ENCODE measurements around the gene ZNF672. TPM values are rescaled to one million over a fixed set of nuclear protein-coding genes. Genes with fewer than 3 reads are reported as not detected.

ZNF672 gene
- total and polyA plus RNA-seq, 2 of the 13 experiments (the other 11 are each of a cell fraction or from before 2014, with no cell fraction given) = 17.2 to 22.9 TPM

- TF ChIP-seq GZF1 (CRISPR knock-in tag; IDR thresholded peaks at IDR 0.05) = peak; percentile 64; the same call in 1 of the 2 replicates
- TF ChIP-seq, protein P1, sequence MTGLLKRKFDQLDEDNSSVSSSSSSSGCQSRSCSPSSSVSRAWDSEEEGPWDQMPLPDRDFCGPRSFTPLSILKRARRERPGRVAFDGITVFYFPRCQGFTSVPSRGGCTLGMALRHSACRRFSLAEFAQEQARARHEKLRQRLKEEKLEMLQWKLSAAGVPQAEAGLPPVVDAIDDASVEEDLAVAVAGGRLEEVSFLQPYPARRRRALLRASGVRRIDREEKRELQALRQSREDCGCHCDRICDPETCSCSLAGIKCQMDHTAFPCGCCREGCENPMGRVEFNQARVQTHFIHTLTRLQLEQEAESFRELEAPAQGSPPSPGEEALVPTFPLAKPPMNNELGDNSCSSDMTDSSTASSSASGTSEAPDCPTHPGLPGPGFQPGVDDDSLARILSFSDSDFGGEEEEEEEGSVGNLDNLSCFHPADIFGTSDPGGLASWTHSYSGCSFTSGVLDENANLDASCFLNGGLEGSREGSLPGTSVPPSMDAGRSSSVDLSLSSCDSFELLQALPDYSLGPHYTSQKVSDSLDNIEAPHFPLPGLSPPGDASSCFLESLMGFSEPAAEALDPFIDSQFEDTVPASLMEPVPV (CRISPR knock-in tag; IDR thresholded peaks at IDR 0.05) = peak; percentile 83
- TF ChIP-seq FOXP1 (IDR thresholded peaks at IDR 0.05) = no peak
- peak; percentile 34; the same call in 1 of the 2 replicates for TF ChIP-seq FOXP1 (CRISPR knock-in tag; IDR thresholded peaks at IDR 0.05)
- no peak for TF ChIP-seq PATZ1 (CRISPR knock-in tag; IDR thresholded peaks at IDR 0.05)
- TF ChIP-seq ZNF841 (CRISPR knock-in tag; IDR thresholded peaks at IDR 0.05; ENCODE audit: borderline replicate concordance) = no peak
- no peak for TF ChIP-seq HDAC6 (IDR thresholded peaks at IDR 0.05; ENCODE audit: low read depth, low read length)
- TF ChIP-seq KLF9 (CRISPR knock-in tag; IDR thresholded peaks at IDR 0.05; ENCODE audit: low read depth) = no peak; the same call in 1 of the 2 replicates
- TF ChIP-seq, protein P2, sequence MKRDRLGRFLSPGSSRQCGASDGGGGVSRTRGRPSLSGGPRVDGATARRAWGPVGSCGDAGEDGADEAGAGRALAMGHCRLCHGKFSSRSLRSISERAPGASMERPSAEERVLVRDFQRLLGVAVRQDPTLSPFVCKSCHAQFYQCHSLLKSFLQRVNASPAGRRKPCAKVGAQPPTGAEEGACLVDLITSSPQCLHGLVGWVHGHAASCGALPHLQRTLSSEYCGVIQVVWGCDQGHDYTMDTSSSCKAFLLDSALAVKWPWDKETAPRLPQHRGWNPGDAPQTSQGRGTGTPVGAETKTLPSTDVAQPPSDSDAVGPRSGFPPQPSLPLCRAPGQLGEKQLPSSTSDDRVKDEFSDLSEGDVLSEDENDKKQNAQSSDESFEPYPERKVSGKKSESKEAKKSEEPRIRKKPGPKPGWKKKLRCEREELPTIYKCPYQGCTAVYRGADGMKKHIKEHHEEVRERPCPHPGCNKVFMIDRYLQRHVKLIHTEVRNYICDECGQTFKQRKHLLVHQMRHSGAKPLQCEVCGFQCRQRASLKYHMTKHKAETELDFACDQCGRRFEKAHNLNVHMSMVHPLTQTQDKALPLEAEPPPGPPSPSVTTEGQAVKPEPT (CRISPR knock-in tag; IDR thresholded peaks at IDR 0.05; ENCODE audit: low read depth) = no peak
- 0 out of 2 replicates have a peak, but pooled peaks have one; percentile 48 for TF ChIP-seq SALL2 (CRISPR knock-in tag; IDR thresholded peaks at IDR 0.05)
- no peak; the same call in 1 of the 2 replicates for TF ChIP-seq ZBTB3 (CRISPR knock-in tag; IDR thresholded peaks at IDR 0.05; ENCODE audit: borderline replicate concordance, low read depth)
- no peak for TF ChIP-seq SYNCRIP (IDR thresholded peaks at IDR 0.05; ENCODE audit: insufficient read depth, low read depth, low read length)
- peak; percentile 17 for TF ChIP-seq IKZF4 (CRISPR knock-in tag; IDR thresholded peaks at IDR 0.05; ENCODE audit: borderline replicate concordance, low read depth, not compliant biosample characterization)
- TF ChIP-seq ARID2 (CRISPR knock-in tag; IDR thresholded peaks at IDR 0.05; ENCODE audit: borderline replicate concordance) = no peak; the same call in 1 of the 2 replicates
- TF ChIP-seq, protein P3, sequence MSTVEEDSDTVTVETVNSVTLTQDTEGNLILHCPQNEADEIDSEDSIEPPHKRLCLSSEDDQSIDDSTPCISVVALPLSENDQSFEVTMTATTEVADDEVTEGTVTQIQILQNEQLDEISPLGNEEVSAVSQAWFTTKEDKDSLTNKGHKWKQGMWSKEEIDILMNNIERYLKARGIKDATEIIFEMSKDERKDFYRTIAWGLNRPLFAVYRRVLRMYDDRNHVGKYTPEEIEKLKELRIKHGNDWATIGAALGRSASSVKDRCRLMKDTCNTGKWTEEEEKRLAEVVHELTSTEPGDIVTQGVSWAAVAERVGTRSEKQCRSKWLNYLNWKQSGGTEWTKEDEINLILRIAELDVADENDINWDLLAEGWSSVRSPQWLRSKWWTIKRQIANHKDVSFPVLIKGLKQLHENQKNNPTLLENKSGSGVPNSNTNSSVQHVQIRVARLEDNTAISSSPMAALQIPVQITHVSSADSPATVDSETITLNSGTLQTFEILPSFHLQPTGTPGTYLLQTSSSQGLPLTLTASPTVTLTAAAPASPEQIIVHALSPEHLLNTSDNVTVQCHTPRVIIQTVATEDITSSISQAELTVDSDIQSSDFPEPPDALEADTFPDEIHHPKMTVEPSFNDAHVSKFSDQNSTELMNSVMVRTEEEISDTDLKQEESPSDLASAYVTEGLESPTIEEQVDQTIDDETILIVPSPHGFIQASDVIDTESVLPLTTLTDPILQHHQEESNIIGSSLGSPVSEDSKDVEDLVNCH (CRISPR knock-in tag; IDR thresholded peaks at IDR 0.05) = no peak
- TF ChIP-seq MTA1 (CRISPR knock-in tag; IDR thresholded peaks at IDR 0.05; ENCODE audit: borderline replicate concordance) = peak; percentile 74; the same call in 1 of the 2 replicates
- TF ChIP-seq TBX2 (CRISPR knock-in tag; IDR thresholded peaks at IDR 0.05; ENCODE audit: borderline replicate concordance) = peak; percentile 74
- peak; percentile 28 for TF ChIP-seq SRSF1 (optimal IDR thresholded peaks at IDR 0.05; ENCODE audit: low read depth, low read length)
- no peak for TF ChIP-seq NCOR1 (IDR thresholded peaks at IDR 0.05; ENCODE audit: borderline replicate concordance, low read length)
- TF ChIP-seq, protein P4, sequence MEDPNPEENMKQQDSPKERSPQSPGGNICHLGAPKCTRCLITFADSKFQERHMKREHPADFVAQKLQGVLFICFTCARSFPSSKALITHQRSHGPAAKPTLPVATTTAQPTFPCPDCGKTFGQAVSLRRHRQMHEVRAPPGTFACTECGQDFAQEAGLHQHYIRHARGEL (CRISPR knock-in tag; IDR thresholded peaks at IDR 0.05) = no peak
- TF ChIP-seq MYC (CRISPR knock-in tag; IDR thresholded peaks at IDR 0.05; ENCODE audit: borderline replicate concordance) = peak; percentile 61; the same call in 1 of the 2 replicates
Measured at GRCh38 chr1:248873409-248873992, 35.5 kb downstream of the ZNF672 start (continued).

Measured in HepG2 (cell line).